ENCODE measurements around the gene GDNF. TPM values are rescaled to one million over a fixed set of nuclear protein-coding genes. Genes with fewer than 3 reads are reported as not detected.

The GDNF gene
- total and polyA plus RNA-seq, 2 experiments from 2014 or later = 0.13 to 0.17 TPM

- TF ChIP-seq CREB1 (CRISPR knock-in tag; IDR thresholded peaks at IDR 0.05; ENCODE audit: low read depth) = no peak
These were observed 66.0 kb downstream of the GDNF start (continued) for GRCh38 chr5:37773809-37774208.

DNA sequence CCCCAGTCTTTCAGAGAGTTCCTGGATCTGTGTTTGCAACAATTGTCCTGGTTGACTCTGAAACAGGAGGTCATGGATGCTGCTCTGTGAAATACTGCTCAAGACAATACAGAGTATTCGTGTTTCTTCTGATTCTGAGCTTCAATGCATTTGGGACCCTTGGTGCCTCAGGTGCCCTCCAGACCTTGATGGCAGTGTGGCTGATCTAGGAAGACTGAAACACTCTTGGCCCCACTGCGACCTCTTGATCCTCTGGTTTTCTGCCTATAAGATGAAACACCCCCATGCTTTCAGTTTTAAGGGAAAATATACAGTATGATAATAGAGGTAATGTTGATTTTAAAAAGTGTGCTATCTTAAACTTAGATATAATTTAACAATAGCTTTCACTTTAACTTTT is 67.6 kb downstream of the GDNF start:
- Histone ChIP-seq H3F3A (replicated peaks; ENCODE audit: low read depth) (no peaks in the 10 kb centered on the region), H3K79me2 (replicated peaks; ENCODE audit: insufficient read depth) (no peaks in the 10 kb centered on the region), H3K4me1 (ENCODE audit: insufficient read depth) (no peaks in the 10 kb centered on the region), H3K27ac (ENCODE audit: low read depth) (no peak overlapping the region), H3K9me2 (ENCODE audit: insufficient read depth) (peaks cover 6% of the 10 kb centered on the region; the same call in 1 of the 2 replicates), H3K4me2 (no peak overlapping the region), H4K20me1 (replicated peaks; ENCODE audit: insufficient read depth) (no peaks in the 10 kb centered on the region), H3K36me3 (ENCODE audit: insufficient read depth) (no peaks in the 10 kb centered on the region), H3K27me3 (ENCODE audit: insufficient read depth) (no peaks in the 10 kb centered on the region), H2AFZ (no peak overlapping the region), H3K4me3 (no peak overlapping the region)
- DNase-seq (ENCODE audit: low spot score) = no peak
- H3K27ac Mint-ChIP-seq = no peak overlapping the region
- peaks cover 22% of the 10 kb centered on the region for H3K9me3 Mint-ChIP-seq
- ATAC-seq = no peak
- no peak overlapping the region for H3K4me3 Mint-ChIP-seq
- peaks cover 2% of the 10 kb centered on the region for H3K27me3 Mint-ChIP-seq (ENCODE audit: insufficient read depth, low read depth, poor library complexity)
- peaks cover 16% of the 10 kb centered on the region; the same call in 2 of the 3 replicates for H3K36me3 Mint-ChIP-seq (ENCODE audit: low read depth)
- no peaks in the 10 kb centered on the region for H3K4me1 Mint-ChIP-seq
- TF ChIP-seq EZH2 (IDR thresholded peaks at IDR 0.05; ENCODE audit: low read depth, unreplicated experiment) (no peak), POLR2AphosphoS5 (IDR thresholded peaks at IDR 0.05; ENCODE audit: low read depth) (no peak), NANOG (IDR thresholded peaks at IDR 0.05; ENCODE audit: borderline replicate concordance) (no peak), CREB1 (CRISPR knock-in tag; IDR thresholded peaks at IDR 0.05; ENCODE audit: low read depth) (no peak), STAT1 (IDR thresholded peaks at IDR 0.05; ENCODE audit: unreplicated experiment) (no peak), ZNF114 (CRISPR knock-in tag; IDR thresholded peaks at IDR 0.05) (no peak), EZH2phosphoT487 (IDR thresholded peaks at IDR 0.05; ENCODE audit: unreplicated experiment) (no peak), REST (IDR thresholded peaks at IDR 0.05; ENCODE audit: unreplicated experiment) (no peak), ZNF331 (CRISPR knock-in tag; IDR thresholded peaks at IDR 0.05; ENCODE audit: low read depth) (no peak), JUNB (IDR thresholded peaks at IDR 0.05; ENCODE audit: unreplicated experiment) (no peak)
- TF ChIP-seq, protein P1, sequence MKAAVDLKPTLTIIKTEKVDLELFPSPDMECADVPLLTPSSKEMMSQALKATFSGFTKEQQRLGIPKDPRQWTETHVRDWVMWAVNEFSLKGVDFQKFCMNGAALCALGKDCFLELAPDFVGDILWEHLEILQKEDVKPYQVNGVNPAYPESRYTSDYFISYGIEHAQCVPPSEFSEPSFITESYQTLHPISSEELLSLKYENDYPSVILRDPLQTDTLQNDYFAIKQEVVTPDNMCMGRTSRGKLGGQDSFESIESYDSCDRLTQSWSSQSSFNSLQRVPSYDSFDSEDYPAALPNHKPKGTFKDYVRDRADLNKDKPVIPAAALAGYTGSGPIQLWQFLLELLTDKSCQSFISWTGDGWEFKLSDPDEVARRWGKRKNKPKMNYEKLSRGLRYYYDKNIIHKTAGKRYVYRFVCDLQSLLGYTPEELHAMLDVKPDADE (IDR thresholded peaks at IDR 0.05) = no peak
- TF ChIP-seq, protein P2, sequence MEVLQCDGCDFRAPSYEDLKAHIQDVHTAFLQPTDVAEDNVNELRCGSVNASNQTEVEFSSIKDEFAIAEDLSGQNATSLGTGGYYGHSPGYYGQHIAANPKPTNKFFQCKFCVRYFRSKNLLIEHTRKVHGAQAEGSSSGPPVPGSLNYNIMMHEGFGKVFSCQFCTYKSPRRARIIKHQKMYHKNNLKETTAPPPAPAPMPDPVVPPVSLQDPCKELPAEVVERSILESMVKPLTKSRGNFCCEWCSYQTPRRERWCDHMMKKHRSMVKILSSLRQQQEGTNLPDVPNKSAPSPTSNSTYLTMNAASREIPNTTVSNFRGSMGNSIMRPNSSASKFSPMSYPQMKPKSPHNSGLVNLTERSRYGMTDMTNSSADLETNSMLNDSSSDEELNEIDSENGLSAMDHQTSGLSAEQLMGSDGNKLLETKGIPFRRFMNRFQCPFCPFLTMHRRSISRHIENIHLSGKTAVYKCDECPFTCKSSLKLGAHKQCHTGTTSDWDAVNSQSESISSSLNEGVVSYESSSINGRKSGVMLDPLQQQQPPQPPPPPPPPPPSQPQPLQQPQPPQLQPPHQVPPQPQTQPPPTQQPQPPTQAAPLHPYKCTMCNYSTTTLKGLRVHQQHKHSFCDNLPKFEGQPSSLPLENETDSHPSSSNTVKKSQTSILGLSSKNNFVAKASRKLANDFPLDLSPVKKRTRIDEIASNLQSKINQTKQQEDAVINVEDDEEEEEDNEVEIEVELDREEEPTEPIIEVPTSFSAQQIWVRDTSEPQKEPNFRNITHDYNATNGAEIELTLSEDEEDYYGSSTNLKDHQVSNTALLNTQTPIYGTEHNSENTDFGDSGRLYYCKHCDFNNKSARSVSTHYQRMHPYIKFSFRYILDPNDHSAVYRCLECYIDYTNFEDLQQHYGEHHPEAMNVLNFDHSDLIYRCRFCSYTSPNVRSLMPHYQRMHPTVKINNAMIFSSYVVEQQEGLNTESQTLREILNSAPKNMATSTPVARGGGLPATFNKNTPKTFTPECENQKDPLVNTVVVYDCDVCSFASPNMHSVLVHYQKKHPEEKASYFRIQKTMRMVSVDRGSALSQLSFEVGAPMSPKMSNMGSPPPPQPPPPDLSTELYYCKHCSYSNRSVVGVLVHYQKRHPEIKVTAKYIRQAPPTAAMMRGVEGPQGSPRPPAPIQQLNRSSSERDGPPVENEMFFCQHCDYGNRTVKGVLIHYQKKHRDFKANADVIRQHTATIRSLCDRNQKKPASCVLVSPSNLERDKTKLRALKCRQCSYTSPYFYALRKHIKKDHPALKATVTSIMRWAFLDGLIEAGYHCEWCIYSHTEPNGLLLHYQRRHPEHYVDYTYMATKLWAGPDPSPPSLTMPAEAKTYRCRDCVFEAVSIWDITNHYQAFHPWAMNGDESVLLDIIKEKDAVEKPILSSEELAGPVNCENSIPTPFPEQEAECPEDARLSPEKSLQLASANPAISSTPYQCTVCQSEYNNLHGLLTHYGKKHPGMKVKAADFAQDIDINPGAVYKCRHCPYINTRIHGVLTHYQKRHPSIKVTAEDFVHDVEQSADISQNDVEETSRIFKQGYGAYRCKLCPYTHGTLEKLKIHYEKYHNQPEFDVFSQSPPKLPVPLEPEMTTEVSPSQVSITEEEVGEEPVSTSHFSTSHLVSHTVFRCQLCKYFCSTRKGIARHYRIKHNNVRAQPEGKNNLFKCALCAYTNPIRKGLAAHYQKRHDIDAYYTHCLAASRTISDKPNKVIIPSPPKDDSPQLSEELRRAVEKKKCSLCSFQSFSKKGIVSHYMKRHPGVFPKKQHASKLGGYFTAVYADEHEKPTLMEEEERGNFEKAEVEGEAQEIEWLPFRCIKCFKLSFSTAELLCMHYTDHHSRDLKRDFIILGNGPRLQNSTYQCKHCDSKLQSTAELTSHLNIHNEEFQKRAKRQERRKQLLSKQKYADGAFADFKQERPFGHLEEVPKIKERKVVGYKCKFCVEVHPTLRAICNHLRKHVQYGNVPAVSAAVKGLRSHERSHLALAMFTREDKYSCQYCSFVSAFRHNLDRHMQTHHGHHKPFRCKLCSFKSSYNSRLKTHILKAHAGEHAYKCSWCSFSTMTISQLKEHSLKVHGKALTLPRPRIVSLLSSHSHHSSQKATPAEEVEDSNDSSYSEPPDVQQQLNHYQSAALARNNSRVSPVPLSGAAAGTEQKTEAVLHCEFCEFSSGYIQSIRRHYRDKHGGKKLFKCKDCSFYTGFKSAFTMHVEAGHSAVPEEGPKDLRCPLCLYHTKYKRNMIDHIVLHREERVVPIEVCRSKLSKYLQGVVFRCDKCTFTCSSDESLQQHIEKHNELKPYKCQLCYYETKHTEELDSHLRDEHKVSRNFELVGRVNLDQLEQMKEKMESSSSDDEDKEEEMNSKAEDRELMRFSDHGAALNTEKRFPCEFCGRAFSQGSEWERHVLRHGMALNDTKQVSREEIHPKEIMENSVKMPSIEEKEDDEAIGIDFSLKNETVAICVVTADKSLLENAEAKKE (CRISPR knock-in tag; IDR thresholded peaks at IDR 0.05) = no peak
- TF ChIP-seq, protein P3, sequence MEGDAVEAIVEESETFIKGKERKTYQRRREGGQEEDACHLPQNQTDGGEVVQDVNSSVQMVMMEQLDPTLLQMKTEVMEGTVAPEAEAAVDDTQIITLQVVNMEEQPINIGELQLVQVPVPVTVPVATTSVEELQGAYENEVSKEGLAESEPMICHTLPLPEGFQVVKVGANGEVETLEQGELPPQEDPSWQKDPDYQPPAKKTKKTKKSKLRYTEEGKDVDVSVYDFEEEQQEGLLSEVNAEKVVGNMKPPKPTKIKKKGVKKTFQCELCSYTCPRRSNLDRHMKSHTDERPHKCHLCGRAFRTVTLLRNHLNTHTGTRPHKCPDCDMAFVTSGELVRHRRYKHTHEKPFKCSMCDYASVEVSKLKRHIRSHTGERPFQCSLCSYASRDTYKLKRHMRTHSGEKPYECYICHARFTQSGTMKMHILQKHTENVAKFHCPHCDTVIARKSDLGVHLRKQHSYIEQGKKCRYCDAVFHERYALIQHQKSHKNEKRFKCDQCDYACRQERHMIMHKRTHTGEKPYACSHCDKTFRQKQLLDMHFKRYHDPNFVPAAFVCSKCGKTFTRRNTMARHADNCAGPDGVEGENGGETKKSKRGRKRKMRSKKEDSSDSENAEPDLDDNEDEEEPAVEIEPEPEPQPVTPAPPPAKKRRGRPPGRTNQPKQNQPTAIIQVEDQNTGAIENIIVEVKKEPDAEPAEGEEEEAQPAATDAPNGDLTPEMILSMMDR (conservative IDR thresholded peaks at IDR 0.05; ENCODE audit: low read depth in 2 of 2) = no peak
